Naive thymus-derived CD8-positive, alpha-beta T cell (primary cell): Measurements from ENCODE around the gene SLC8A3. TPM values are rescaled to one million over a fixed set of nuclear protein-coding genes. Genes with fewer than 3 reads are reported as not detected.

Source experiments
- ATAC-seq, 2 donors: fragments of 150-1000 bp; cut with Tn5 transposase in 1 of 2; sonication (Bioruptor Pico), chemical (Tn5 transposase) in 1 of 2; 1 replicate in 1 of 2; 2 replicates in 1 of 2; pipeline ENCODE4 v1.10.0; 2021; ENCODE audit warnings: mild to moderate bottlenecking in 2 of 2, moderate library complexity in 2 of 2
- POLR2A ChIA-PET: fragments of 350-600 bp; sonication (Branson Sonifier 250); formaldehyde crosslinking; loops from one replicate; lab custom pipeline; 2021; ENCODE audit warnings: antibody characterized with exemption; lab: Charles Lee
- DNase-seq, 10 donors: peaks; one replicate each; pipeline versions ENCODE4 v3.0.0 to v3.0.0-alpha.2; 2020 to 2022
- H3K27ac Mint-ChIP-seq, 10 donors: one replicate each; pipeline ENCODE4 v1.8.0; 2020 to 2022; ENCODE audit warnings: mild to moderate bottlenecking in 10 of 10, mixed read lengths in 10 of 10, moderate library complexity in 4 of 10, inconsistent platforms in 1 of 10
- H3K27me3 Mint-ChIP-seq, 5 donors: one replicate each; pipeline ENCODE4 v1.8.0; 2021 to 2022; ENCODE audit warnings: mixed read lengths in 5 of 5
- H3K36me3 Mint-ChIP-seq, 3 donors: one replicate each; pipeline ENCODE4 v1.8.0; 2020 to 2022; ENCODE audit warnings: mixed read lengths in 3 of 3, mild to moderate bottlenecking in 2 of 3, inconsistent platforms in 1 of 3
- H3K4me1 Mint-ChIP-seq, 4 donors: one replicate each; pipeline ENCODE4 v1.8.0; 2021 to 2022; ENCODE audit warnings: mixed read lengths in 4 of 4
- H3K4me3 Mint-ChIP-seq, 10 donors: one replicate each; pipeline ENCODE4 v1.8.0; 2020 to 2022; ENCODE audit warnings: mild to moderate bottlenecking in 10 of 10, mixed read lengths in 10 of 10, moderate library complexity in 6 of 10, inconsistent platforms in 1 of 10
- H3K9me3 Mint-ChIP-seq, 9 donors: one replicate each; pipeline ENCODE4 v1.8.0; 2020 to 2022; ENCODE audit warnings: mixed read lengths in 9 of 9, mild to moderate bottlenecking in 3 of 9, inconsistent platforms in 1 of 9, moderate library complexity in 1 of 9
- polyA plus RNA-seq, 3 donors: library from polyadenylated mRNA; unstranded; fragments of 300-500 nt; fragmentation: Illumina TruSeq; gene quantifications; one replicate each; pipeline ENCODE4 v1.2.3, GENCODE V29; 2021
- total RNA-seq, 8 experiments: library from RNA in 2 of 8; stranded (reverse) in 2 of 8; gene quantifications; one replicate each; pipeline ENCODE4 v1.2.3 and lab custom pipeline; 2021 to 2026

SLC8A3 gene
- total and polyA plus RNA-seq, 5 experiments from 2014 or later = not detected

DNA sequence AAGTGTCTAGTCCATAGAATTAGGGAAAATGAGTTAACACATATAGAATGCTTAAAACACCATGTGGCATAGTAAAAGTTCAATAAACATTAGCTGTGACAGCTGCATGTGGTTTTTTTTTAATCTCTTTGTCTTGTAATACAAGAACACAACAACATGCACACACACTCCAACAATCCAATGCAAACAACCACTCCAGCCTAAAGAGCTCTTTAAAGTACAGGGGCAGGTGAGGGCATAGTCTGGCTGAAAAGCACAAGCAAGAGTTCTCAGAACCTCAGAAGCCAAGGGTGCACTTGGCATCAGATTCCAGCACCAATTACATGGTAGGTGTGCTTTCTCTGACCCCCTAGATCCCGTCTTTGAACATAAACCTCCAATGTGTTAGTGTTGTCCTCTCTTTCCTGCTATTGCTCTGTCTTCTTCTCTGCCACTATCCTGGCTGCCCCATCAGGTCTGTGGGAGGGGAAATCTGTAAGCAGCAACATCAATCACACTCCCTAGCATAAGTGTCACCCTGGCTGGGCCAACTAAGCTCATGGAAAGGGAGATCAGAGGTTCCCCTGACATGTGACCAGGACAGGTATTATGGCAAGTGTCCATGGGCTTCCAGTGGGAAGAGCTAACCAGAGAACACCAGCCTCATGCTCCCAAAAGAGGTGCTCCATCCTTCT is 91.0 kb downstream of the SLC8A3 start:
- ATAC-seq (no peak), DNase-seq (no peak)
- Mint-ChIP-seq H3K36me3 (no peaks in the 10 kb centered on the region), H3K4me3 (no peak overlapping the region), H3K4me1 (no peaks in the 10 kb centered on the region), H3K9me3 (peaks cover 0 to 1% (median 0%) of the 10 kb centered on the region in 9 donors), H3K27ac (no peak overlapping the region), H3K27me3 (peaks cover 21 to 68% (median 48%) of the 10 kb centered on the region in 5 donors)
- POLR2A ChIA-PET = no interaction called here

DNA sequence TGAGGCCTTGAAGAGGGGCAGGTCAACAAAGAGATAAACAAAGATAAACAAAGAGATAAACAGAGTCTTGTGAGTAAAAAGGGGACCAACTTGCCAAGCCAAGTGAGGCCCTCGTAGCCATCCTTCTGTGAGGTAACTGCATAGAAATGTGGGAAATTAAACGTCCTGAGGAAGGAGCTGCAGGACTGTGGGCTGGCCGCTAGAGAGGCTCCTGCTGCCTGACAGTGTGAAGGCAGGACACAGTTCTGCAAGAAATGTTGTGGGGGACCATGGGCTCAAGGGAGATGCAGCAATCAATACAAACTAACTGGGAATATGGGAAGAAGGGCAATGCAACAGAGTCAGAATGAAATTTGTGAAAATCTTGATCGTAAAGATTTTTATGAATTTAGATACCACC is 91.9 kb downstream of the SLC8A3 start:
- peaks cover 0 to 2% (median 0%) of the 10 kb centered on the region in 3 donors for H3K36me3 Mint-ChIP-seq

DNA sequence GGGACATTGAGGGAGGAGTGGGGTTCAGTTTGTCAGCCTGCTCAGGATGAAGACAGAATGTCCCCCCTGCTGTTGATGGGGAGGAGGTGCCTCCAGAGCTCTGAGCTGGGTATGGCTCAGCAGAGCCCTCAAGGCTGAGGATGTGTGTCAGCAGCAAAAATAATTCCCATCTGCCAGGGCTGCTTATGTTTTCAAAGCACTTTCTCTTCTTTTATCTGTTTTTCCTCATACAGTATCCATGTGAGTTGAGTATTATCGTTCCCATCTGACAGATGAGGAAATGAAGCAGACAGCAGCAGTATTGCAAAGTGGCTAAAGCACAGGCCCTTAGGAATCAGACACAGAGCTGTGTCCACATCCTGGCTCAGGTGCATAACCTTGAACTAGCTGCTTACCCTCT is 94.1 kb downstream of the SLC8A3 start:
- Mint-ChIP-seq H3K36me3 (peaks cover 0 to 2% (median 0%) of the 10 kb centered on the region in 3 donors), H3K4me3 (no peak overlapping the region), H3K27me3 (peaks cover 20 to 64% (median 47%) of the 10 kb centered on the region in 5 donors), H3K27ac (no peak overlapping the region), H3K4me1 (no peaks in the 10 kb centered on the region), H3K9me3 (peaks cover 0 to 1% (median 0%) of the 10 kb centered on the region in 9 donors)
- POLR2A ChIA-PET = no interaction called here
- ATAC-seq = no peak
- no peak for DNase-seq

More for the DNA sequence above, 91.9 kb downstream of the SLC8A3 start:
- Mint-ChIP-seq H3K9me3 (peaks cover 0 to 1% (median 0%) of the 10 kb centered on the region in 9 donors), H3K27ac (no peak overlapping the region), H3K27me3 (peaks cover 24 to 69% (median 52%) of the 10 kb centered on the region in 5 donors), H3K4me1 (no peaks in the 10 kb centered on the region), H3K4me3 (no peak overlapping the region)
- ATAC-seq (no peak), DNase-seq (no peak)
- POLR2A ChIA-PET = no interaction called here

DNA sequence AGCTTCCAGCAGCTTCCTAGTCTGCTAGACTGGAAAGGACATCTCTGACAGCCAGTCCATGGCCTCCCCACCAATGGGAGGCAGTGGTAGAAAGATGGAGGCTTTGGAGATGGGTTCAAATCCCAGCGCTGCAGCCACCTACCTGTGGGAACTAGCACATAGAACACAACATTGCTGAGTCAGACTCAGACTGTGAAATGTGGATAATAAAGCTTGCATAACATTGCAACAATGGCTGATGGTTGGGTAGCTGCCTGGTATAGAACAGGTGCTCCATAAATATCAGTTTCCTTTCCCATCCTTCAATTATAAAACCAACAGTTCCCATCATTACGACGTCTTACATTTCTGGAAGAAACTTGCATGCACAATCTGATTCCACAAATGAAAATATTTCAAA is 94.6 kb downstream of the SLC8A3 start:
- Mint-ChIP-seq H3K9me3 (peaks cover 0 to 1% (median 0%) of the 10 kb centered on the region in 9 donors), H3K27ac (no peak overlapping the region), H3K4me1 (no peaks in the 10 kb centered on the region), H3K4me3 (no peak overlapping the region), H3K36me3 (peaks cover 0 to 2% (median 0%) of the 10 kb centered on the region in 3 donors), H3K27me3 (peaks cover 20 to 64% (median 47%) of the 10 kb centered on the region in 5 donors)
- POLR2A ChIA-PET = no interaction called here
- DNase-seq (no peak), ATAC-seq (no peak)

DNA sequence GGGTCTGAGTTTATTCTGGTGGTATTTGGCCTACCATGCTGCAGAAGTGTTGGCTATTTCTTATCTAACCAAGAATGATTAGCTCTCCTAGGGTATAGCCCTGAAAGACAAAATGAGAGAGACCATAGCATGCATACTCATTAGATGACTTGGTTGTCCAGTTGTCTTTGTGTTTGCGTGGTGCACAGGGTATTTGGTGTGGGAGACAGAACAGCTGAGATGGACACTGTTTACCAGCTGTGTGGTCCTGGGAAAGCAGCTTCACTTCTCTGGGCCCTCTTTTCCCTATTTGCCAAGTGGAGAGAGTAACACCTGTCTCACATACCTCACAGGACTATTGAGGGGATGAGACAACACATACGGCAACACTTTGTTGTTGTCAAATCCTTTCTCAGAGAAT is 95.6 kb downstream of the SLC8A3 start:
- H3K4me1 Mint-ChIP-seq = no peaks in the 10 kb centered on the region
- H3K27me3 Mint-ChIP-seq = peaks cover 19 to 57% (median 42%) of the 10 kb centered on the region in 5 donors
- POLR2A ChIA-PET = no interaction called here
- DNase-seq = no peak
- no peak for ATAC-seq
- no peak overlapping the region for H3K27ac Mint-ChIP-seq
- H3K4me3 Mint-ChIP-seq = no peak overlapping the region
- peaks cover 0 to 2% (median 0%) of the 10 kb centered on the region in 3 donors for H3K36me3 Mint-ChIP-seq
- H3K9me3 Mint-ChIP-seq = peaks cover 0 to 1% (median 0%) of the 10 kb centered on the region in 9 donors

DNA sequence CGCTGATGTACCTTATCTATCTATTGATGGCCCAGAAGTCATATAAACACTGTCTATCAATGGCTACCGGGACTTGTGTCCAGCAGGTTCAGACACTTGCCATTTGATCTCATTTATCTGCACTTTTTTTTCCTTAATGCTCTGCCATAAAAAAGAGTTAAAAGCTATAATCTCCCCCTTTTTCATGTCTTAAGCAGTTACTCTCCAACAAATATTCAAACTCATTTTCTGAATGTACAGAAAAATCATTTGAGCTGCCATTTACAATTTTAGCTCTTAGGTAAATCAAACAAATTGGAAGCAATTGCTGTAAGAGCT is 101.4 kb downstream of the SLC8A3 start:
- H3K36me3 Mint-ChIP-seq = peaks cover 0 to 2% (median 0%) of the 10 kb centered on the region in 3 donors
- no peak overlapping the region for H3K27ac Mint-ChIP-seq
- H3K4me1 Mint-ChIP-seq = no peaks in the 10 kb centered on the region
- H3K4me3 Mint-ChIP-seq = no peak overlapping the region
- ATAC-seq = no peak
- no peak for DNase-seq
- POLR2A ChIA-PET = no interaction called here
- no peaks in the 10 kb centered on the region for H3K9me3 Mint-ChIP-seq
- peaks cover 17 to 34% (median 31%) of the 10 kb centered on the region in 5 donors for H3K27me3 Mint-ChIP-seq

DNA sequence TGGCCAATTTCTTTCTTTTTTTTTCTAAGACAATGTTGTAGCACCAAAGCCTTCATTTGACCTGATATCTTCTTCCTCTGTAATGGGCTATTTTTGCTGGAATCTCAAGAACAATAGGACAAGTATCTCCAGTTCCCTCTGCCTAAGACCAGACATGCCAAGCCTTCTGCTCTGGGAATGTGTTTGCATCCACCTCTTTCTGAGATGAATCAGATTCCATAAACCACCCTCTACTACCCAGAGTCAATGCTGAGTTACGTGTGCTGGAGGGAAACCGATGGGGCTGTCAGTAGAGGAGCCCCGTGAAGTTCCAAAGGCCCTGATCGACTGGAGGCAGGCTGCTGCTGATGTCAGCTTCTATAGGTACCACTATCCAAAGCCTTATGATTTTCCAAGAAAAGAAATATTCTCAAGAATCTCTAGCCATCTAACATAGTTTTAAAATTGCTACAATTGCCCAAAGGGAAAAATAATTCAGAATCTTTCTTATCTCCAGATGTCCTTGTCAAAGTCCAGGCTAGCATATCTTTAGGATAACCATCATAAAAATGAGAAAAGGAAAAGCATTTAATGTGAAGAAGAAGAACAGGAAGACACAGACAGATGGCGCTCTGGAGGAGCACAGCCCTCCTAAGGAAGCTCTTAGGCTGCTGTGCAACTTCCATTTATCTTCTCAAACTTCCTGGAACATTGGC is 101.9 kb downstream of the SLC8A3 start:
- no peaks in the 10 kb centered on the region for H3K9me3 Mint-ChIP-seq
- H3K4me3 Mint-ChIP-seq = no peak overlapping the region
- ATAC-seq (no peak), DNase-seq (no peak)
- no peaks in the 10 kb centered on the region for H3K36me3 Mint-ChIP-seq
- H3K4me1 Mint-ChIP-seq = no peaks in the 10 kb centered on the region
- no peak overlapping the region for H3K27ac Mint-ChIP-seq
- POLR2A ChIA-PET = no interaction called here
- H3K27me3 Mint-ChIP-seq = peaks cover 13 to 33% (median 26%) of the 10 kb centered on the region in 5 donors

DNA sequence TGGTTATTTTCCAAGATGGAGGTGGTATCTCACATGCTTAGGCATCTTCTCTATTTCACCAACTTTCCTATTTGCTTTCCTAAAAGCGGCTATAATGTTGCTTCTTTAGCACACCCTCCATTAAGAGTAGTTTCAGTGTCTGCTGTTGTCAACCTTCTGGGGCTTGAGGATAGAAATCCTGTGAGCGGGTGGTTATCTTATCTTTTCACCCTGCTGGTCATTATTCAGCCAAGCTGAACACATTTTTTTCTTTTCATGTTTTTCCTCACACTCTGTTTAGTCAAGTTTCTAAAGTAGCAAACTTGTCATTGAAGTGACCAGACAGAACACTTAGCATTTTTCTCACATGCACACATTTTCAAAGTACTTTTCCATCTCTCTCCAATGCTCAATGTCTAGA is 104.5 kb downstream of the SLC8A3 start:
- POLR2A ChIA-PET = no interaction called here
- H3K27ac Mint-ChIP-seq = no peak overlapping the region
- H3K36me3 Mint-ChIP-seq = no peaks in the 10 kb centered on the region
- DNase-seq (no peak), ATAC-seq (no peak)
- no peak overlapping the region for H3K4me3 Mint-ChIP-seq
- H3K27me3 Mint-ChIP-seq = peaks cover 17 to 38% (median 29%) of the 10 kb centered on the region in 5 donors
- no peaks in the 10 kb centered on the region for H3K9me3 Mint-ChIP-seq
- H3K4me1 Mint-ChIP-seq = no peaks in the 10 kb centered on the region

DNA sequence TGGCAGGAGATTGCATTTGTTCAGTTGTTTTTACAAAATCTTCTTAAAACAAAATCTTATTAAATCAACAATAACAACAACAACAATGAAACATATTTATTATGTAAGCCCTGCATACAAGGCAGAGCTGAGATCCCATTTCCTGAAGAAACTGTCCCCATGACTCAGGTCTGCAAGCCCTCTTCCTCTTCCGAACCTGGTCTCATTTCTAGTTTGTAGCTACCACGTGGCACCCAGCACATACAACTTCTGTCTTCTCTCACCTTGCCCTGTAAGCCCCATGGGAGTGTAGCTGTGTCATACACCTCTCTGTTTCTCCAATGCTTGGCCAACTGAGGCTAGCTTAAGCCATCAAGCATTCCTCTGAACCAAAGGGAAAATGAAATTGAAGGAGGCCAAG is 106.4 kb downstream of the SLC8A3 start:
- no peak for ATAC-seq
- Mint-ChIP-seq H3K27ac (peak overlapping the region in 1 of 10 donors; percentile 46), H3K4me1 (no peaks in the 10 kb centered on the region), H3K36me3 (no peaks in the 10 kb centered on the region), H3K27me3 (peaks cover 17 to 46% (median 32%) of the 10 kb centered on the region in 5 donors), H3K9me3 (no peaks in the 10 kb centered on the region), H3K4me3 (no peak overlapping the region)
- POLR2A ChIA-PET = no interaction called here
- no peak for DNase-seq

DNA sequence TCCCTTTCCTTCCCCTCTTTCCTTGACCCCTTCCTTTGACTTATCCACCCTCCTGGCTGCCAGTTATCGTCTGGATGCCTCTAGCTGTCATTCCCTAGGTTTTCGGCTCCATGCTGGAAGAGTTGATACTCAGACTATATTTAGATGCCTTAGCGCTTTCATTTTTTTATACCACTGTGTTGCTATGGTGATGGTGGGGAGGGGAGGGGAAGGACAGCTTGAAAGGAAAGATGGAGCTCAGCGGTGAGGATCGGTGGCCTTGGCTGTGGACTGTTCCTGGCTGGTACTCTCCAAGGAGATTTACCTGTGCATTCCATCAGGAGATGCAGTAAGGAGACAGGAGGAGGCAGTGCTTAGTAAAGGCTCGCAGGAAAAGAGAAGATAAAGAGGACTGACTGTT is 108.7 kb downstream of the SLC8A3 start:
- H3K27ac Mint-ChIP-seq = no peak overlapping the region
- no peaks in the 10 kb centered on the region for H3K4me1 Mint-ChIP-seq
- no peak overlapping the region for H3K4me3 Mint-ChIP-seq
- H3K9me3 Mint-ChIP-seq = no peaks in the 10 kb centered on the region
- peaks cover 16 to 65% (median 25%) of the 10 kb centered on the region in 5 donors for H3K27me3 Mint-ChIP-seq
- ATAC-seq (no peak), DNase-seq (no peak)
- POLR2A ChIA-PET = no interaction called here
- H3K36me3 Mint-ChIP-seq = no peaks in the 10 kb centered on the region

DNA sequence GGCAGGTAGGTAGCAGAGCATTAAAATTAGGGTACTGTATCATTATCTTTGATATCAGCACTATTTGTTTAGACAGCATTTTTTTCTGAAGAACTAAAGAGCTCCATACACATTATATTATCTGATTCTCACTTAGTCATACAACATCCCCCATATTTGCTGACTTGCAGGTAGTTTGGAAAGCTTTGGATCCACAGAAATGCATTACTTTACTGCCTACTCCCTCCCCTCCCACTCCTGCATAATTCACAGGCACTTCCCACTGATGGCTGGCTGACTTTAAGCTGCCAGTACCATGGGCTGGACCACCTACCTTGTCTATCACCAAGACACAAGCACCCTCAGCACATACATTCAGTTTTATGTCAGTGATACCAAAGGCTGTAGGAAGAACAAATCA is 110.4 kb downstream of the SLC8A3 start:
- Mint-ChIP-seq H3K9me3 (no peaks in the 10 kb centered on the region), H3K27me3 (peaks cover 10 to 53% (median 17%) of the 10 kb centered on the region in 5 donors), H3K36me3 (no peaks in the 10 kb centered on the region), H3K4me3 (no peak overlapping the region), H3K27ac (no peak overlapping the region), H3K4me1 (no peaks in the 10 kb centered on the region)
- POLR2A ChIA-PET = no interaction called here
- ATAC-seq = no peak
- DNase-seq = no peak

DNA sequence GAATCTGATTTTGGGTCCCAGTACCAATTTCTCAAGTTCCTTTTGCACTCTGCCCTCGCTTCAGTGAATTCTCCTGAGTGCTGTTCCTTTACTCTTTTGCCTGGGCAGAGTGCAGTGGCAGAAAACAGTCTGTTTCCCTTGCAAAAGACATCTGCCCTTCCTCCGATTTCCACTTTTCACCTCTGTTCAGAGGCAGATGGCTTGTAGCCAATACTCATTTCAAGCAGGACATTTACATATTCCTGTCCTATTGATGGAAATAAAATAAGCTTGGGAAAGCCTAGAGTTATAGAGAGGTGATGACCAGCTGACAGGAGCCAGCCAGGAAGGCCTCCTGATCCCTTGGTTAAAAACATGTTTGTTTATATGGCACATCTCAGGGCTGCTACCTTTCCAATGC is 111.0 kb downstream of the SLC8A3 start:
- Mint-ChIP-seq H3K27ac (no peak overlapping the region), H3K27me3 (peaks cover 12 to 47% (median 16%) of the 10 kb centered on the region in 5 donors)

DNA sequence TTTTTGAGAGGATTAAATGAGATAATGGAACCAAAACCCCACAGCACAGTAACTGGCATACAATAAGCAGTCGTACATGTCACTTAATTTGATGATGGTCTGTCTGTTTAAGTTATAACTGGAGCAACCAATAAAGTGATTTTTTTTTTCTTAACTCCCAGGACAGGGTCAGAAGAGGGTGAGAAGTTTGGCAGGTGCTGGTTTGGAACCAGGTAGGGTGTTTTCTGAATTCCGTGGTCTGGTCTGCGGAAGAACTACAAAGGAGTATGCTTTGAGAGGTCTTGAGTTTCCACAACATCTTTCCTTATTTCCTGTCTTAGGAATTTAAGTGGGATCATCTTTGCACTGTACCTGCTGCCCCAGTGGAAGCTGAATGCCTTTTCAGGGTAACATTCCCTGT is 111.7 kb downstream of the SLC8A3 start:
- H3K27ac Mint-ChIP-seq = no peak overlapping the region
- H3K4me1 Mint-ChIP-seq = no peaks in the 10 kb centered on the region
- no peaks in the 10 kb centered on the region for H3K36me3 Mint-ChIP-seq
- POLR2A ChIA-PET = no interaction called here
- H3K27me3 Mint-ChIP-seq = peaks cover 12 to 40% (median 13%) of the 10 kb centered on the region in 5 donors
- no peak for ATAC-seq
- H3K4me3 Mint-ChIP-seq = no peak overlapping the region
- DNase-seq = no peak
- H3K9me3 Mint-ChIP-seq = no peaks in the 10 kb centered on the region

More for the DNA sequence above, 111.0 kb downstream of the SLC8A3 start:
- Mint-ChIP-seq H3K4me3 (no peak overlapping the region), H3K4me1 (no peaks in the 10 kb centered on the region), H3K36me3 (no peaks in the 10 kb centered on the region), H3K9me3 (no peaks in the 10 kb centered on the region)
- POLR2A ChIA-PET = no interaction called here
- DNase-seq = no peak
- ATAC-seq = no peak
